DND-41 (cell line): ENCODE measurements around the gene NAGLU.
"Not testable (repeated sequence)": the region's sequence is repeated elsewhere in the genome, so short reads cannot be mapped to it uniquely, and the experiment has no call there.

Source experiments
- ATAC-seq: fragments of 200-7000 bp; cut with Tn5 transposase; 3 replicates; pipeline ENCODE4 v1.9.1; 2021; ENCODE audit warnings: low read depth; ENCODE audit not compliant: insufficient read depth
- DNase-seq: peaks from one replicate; pipeline ENCODE4 v3.0.0-alpha.2; 2020
- H2AFZ ChIP-seq: 2 replicates; pipeline ENCODE4 v1.6.0; 2012; ENCODE audit warnings: low read depth, low read length
- H3K27ac ChIP-seq: 2 replicates; pipeline ENCODE4 v1.5.1; 2012; ENCODE audit warnings: low read length, inconsistent platforms
- H3K27me3 ChIP-seq: fragments of 200-600 bp; sonication (generic); 2 replicates; pipeline ENCODE4 v1.6.0; 2012; ENCODE audit warnings: low read length, mild to moderate bottlenecking, inconsistent platforms; ENCODE audit not compliant: insufficient read depth, poor library complexity
- H3K36me3 ChIP-seq: 2 replicates; pipeline ENCODE4 v1.5.1; 2012; ENCODE audit warnings: low read length, inconsistent platforms; ENCODE audit not compliant: insufficient read depth
- H3K4me1 ChIP-seq: 2 replicates; pipeline ENCODE4 v1.5.1; 2012; ENCODE audit warnings: mild to moderate bottlenecking, low read length; ENCODE audit not compliant: insufficient read depth
- H3K4me2 ChIP-seq: 2 replicates; pipeline ENCODE4 v1.6.0; 2012; ENCODE audit warnings: mild to moderate bottlenecking, moderate library complexity, low read length, inconsistent platforms; ENCODE audit not compliant: insufficient read depth
- H3K4me3 ChIP-seq, 2 experiments: fragments of 200-600 bp in 1 of 2; shearing (Covaris generic) in 1 of 2; 2 replicates each; pipeline ENCODE4 v1.5.1; 2012 to 2016; ENCODE audit warnings: inconsistent platforms in 2 of 2, low read length in 2 of 2, mild to moderate bottlenecking in 2 of 2, low read depth in 1 of 2, moderate library complexity in 1 of 2
- H3K79me2 ChIP-seq: 2 replicates; pipeline ENCODE4 v1.6.0; 2012; ENCODE audit warnings: low read length, inconsistent platforms; ENCODE audit not compliant: insufficient read depth
- H3K9ac ChIP-seq: 2 replicates; pipeline ENCODE4 v1.6.0; 2012; ENCODE audit warnings: low read depth, mild to moderate bottlenecking, inconsistent platforms, low read length, moderate library complexity
- H3K9me3 ChIP-seq: 2 replicates; pipeline ENCODE4 v1.5.1; 2012; ENCODE audit warnings: low read length, moderate library complexity, mild to moderate bottlenecking, inconsistent platforms; ENCODE audit not compliant: insufficient read depth, severe bottlenecking
- H4K20me1 ChIP-seq: 2 replicates; pipeline ENCODE4 v1.6.0; 2012; ENCODE audit warnings: low read length; ENCODE audit not compliant: insufficient read depth
- EZH2 ChIP-seq: IDR thresholded peaks from 3 replicates; pipeline ENCODE4 v1.6.1; 2012; ENCODE audit warnings: borderline replicate concordance, low read depth, mild to moderate bottlenecking, moderate library complexity, low read length, inconsistent platforms; ENCODE audit not compliant: severe bottlenecking
- TF ChIP-seq, protein P1 (sequence below): IDR thresholded peaks from 2 replicates; pipeline ENCODE4 v1.5.1; 2012; ENCODE audit warnings: borderline replicate concordance, low read length, moderate library complexity, mild to moderate bottlenecking; ENCODE audit not compliant: poor library complexity, severe bottlenecking; ENCODE audit errors: extremely low read depth

Gene NAGLU

DNA sequence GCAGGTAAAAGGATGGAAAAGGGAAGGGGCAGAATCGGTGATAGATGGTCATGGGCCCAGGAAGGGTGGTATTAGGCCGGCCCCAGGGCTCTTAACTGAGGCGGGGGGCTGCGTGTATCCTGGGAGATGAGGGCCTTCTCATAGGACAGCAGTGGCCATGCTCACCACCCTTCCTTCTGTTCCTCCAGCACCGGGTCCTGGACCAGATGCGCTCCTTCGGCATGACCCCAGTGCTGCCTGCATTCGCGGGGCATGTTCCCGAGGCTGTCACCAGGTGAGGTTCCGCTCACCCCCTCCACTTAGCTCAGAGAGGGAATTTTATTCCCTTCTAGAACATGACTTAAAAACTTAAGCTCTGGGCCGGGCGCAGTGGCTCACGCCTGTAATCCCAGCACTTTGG is 2.4 kb downstream of the NAGLU start:
- Histone ChIP-seq H3K27me3 (no peaks in the 10 kb centered on the region), H3K4me3 (no peak overlapping the region), H3K9ac (no peak overlapping the region), H3K36me3 (peaks cover 31% of the 10 kb centered on the region), H3K9me3 (no peaks in the 10 kb centered on the region), H3K79me2 (peaks cover 10% of the 10 kb centered on the region), H3K4me1 (peaks cover 30% of the 10 kb centered on the region), H3K4me2 (no peak overlapping the region), H3K27ac (no peak overlapping the region), H2AFZ (no peak overlapping the region), H4K20me1 (peaks cover 7% of the 10 kb centered on the region; the same call in 1 of the 2 replicates)
- TF ChIP-seq, protein P1, sequence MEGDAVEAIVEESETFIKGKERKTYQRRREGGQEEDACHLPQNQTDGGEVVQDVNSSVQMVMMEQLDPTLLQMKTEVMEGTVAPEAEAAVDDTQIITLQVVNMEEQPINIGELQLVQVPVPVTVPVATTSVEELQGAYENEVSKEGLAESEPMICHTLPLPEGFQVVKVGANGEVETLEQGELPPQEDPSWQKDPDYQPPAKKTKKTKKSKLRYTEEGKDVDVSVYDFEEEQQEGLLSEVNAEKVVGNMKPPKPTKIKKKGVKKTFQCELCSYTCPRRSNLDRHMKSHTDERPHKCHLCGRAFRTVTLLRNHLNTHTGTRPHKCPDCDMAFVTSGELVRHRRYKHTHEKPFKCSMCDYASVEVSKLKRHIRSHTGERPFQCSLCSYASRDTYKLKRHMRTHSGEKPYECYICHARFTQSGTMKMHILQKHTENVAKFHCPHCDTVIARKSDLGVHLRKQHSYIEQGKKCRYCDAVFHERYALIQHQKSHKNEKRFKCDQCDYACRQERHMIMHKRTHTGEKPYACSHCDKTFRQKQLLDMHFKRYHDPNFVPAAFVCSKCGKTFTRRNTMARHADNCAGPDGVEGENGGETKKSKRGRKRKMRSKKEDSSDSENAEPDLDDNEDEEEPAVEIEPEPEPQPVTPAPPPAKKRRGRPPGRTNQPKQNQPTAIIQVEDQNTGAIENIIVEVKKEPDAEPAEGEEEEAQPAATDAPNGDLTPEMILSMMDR, result no peak
- TF ChIP-seq EZH2, result no peak
- DNase-seq (no peak), ATAC-seq (no peak)

DNA sequence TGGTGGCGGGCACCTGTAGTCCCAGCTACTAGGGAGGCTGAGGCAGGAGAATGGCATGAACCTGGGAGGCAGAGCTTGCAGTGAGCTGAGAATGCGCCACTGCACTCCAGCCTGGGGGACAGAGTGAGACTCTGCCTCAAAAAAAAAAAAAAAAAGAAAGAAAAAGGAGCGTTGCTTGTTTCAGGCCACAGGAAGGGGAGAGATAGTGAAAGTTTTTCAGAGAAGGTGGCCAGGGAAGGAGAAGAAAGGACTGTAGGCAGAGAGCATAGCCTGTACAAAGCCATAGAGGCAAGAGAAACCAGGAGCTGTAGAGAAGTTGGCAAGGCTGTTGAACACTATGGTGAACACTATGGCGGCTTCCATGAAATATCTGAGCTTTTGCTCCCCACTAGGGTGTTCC is 4.5 kb downstream of the NAGLU start:
- H3K9me3 ChIP-seq, DNase-seq, H3K27me3 ChIP-seq, H4K20me1 ChIP-seq, H3K79me2 ChIP-seq, H3K4me3 ChIP-seq, H3K9ac ChIP-seq, H3K4me2 ChIP-seq, H2AFZ ChIP-seq, ATAC-seq, H3K27ac ChIP-seq: not testable (repeated sequence)
- Histone ChIP-seq H3K36me3 (peaks cover 35% of the 10 kb centered on the region), H3K4me1 (peaks cover 20% of the 10 kb centered on the region)

DNA sequence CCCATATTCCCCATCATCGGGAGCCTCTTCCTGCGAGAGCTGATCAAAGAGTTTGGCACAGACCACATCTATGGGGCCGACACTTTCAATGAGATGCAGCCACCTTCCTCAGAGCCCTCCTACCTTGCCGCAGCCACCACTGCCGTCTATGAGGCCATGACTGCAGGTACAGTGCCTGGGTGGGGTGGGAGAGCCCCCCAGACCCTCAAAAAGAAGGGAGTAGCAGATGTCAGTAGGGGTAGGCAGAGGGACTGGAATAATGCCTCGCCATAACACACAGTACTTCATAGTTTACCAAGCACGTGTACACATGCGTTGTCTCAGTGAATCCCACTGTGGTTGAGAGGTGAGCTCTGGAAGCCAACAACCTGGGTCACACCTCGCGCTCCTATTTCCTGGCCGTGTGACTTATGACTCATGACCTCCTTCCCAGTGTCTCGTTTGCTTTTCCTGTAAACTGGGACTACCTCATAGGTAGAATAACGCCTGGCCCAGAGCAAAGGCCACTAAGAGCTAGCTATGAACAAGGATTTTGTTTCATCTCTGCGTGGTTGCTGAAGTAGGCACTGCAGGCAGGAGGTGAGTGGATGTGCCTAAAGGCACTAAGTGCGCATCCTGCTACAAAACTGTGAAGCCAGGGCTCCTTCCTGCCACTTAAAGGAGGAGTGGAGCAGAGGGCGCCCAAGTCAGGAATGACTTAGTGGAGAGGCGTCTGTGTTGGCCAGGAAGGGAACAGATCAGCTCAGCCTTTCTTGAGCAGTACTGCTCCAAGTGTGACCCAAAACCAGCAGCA is 5.2 kb downstream of the NAGLU start:
- no peak overlapping the region for H2AFZ ChIP-seq
- ATAC-seq, result no peak
- DNase-seq, result no peak
- TF ChIP-seq EZH2, result no peak
- TF ChIP-seq, protein P1, result no peak
- no peak overlapping the region for H3K4me2 ChIP-seq
- H3K4me3 ChIP-seq, result no peak overlapping the region
- H3K4me1 ChIP-seq, result peaks cover 15% of the 10 kb centered on the region
- no peaks in the 10 kb centered on the region for H3K9me3 ChIP-seq
- no peaks in the 10 kb centered on the region for H3K27me3 ChIP-seq
- H3K27ac ChIP-seq, result no peak overlapping the region
- peaks cover 10% of the 10 kb centered on the region for H3K79me2 ChIP-seq
- peaks cover 7% of the 10 kb centered on the region; the same call in 1 of the 2 replicates for H4K20me1 ChIP-seq
- peaks cover 35% of the 10 kb centered on the region for H3K36me3 ChIP-seq
- H3K9ac ChIP-seq, result no peak overlapping the region

DNA sequence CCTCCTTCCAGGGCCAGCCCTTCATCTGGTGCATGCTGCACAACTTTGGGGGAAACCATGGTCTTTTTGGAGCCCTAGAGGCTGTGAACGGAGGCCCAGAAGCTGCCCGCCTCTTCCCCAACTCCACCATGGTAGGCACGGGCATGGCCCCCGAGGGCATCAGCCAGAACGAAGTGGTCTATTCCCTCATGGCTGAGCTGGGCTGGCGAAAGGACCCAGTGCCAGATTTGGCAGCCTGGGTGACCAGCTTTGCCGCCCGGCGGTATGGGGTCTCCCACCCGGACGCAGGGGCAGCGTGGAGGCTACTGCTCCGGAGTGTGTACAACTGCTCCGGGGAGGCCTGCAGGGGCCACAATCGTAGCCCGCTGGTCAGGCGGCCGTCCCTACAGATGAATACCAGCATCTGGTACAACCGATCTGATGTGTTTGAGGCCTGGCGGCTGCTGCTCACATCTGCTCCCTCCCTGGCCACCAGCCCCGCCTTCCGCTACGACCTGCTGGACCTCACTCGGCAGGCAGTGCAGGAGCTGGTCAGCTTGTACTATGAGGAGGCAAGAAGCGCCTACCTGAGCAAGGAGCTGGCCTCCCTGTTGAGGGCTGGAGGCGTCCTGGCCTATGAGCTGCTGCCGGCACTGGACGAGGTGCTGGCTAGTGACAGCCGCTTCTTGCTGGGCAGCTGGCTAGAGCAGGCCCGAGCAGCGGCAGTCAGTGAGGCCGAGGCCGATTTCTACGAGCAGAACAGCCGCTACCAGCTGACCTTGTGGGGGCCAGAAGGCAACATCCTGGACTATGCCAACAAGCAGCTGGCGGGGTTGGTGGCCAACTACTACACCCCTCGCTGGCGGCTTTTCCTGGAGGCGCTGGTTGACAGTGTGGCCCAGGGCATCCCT is 7.4 kb downstream of the NAGLU start:
- H2AFZ ChIP-seq, result no peak overlapping the region
- H3K27ac ChIP-seq, result no peak overlapping the region
- no peaks in the 10 kb centered on the region for H3K4me1 ChIP-seq
- no peaks in the 10 kb centered on the region for H3K79me2 ChIP-seq
- H3K9ac ChIP-seq, result no peak overlapping the region
- DNase-seq, result no peak
- no peaks in the 10 kb centered on the region for H3K9me3 ChIP-seq
- no peak overlapping the region for H3K4me2 ChIP-seq
- H3K4me3 ChIP-seq, result no peak overlapping the region
- no peak for ATAC-seq
- TF ChIP-seq EZH2, result no peak
- TF ChIP-seq, protein P1, result no peak
- peaks cover 29% of the 10 kb centered on the region for H3K36me3 ChIP-seq
- H4K20me1 ChIP-seq, result no peaks in the 10 kb centered on the region
- H3K27me3 ChIP-seq, result no peaks in the 10 kb centered on the region
